C1 segment of cervical spinal cord (tissue), 14 donors: ENCODE measurements around the gene DGKD.
"Not testable (repeated sequence)": the region's sequence is repeated elsewhere in the genome, so short reads cannot be mapped to it uniquely, and the experiment has no call there.

Experiments
- DNase-seq, 14 donors: peaks; one replicate each; lab custom pipeline; 2025; lab: John Stamatoyannopoulos, UW

DGKD gene

GRCh38 chr2:233385489-233386044, 31.3 kb downstream of the DGKD start:
- DNase-seq = no peak

GRCh38 chr2:233386382-233387041, 32.2 kb downstream of the DGKD start:
- DNase-seq = peak in 2 of 14 donors; percentile 7 to 43

- DNase-seq = peak in 2 of 14 donors; percentile 44 to 60
Observed at GRCh38 chr2:233387225-233387624, 32.9 kb downstream of the DGKD start.

- DNase-seq = peak in 13 of 14 donors; percentile 29 to 88 (median 73)
Observed at GRCh38 chr2:233387667-233388528, 33.6 kb downstream of the DGKD start.

- no peak for DNase-seq
Observed at GRCh38 chr2:233389601-233390125, 35.4 kb downstream of the DGKD start.

- DNase-seq = peak in 1 of 14 donors; percentile 75
Observed at GRCh38 chr2:233395687-233396086, 41.4 kb downstream of the DGKD start.

GRCh38 chr2:233396726-233397665, 42.7 kb downstream of the DGKD start:
- not testable (repeated sequence) for DNase-seq

- no peak for DNase-seq
Observed at GRCh38 chr2:233399306-233400225, 45.3 kb downstream of the DGKD start.

- no peak for DNase-seq
Observed at GRCh38 chr2:233400341-233400740, 46.0 kb downstream of the DGKD start.

GRCh38 chr2:233400961-233401360, 46.7 kb downstream of the DGKD start:
- no peak for DNase-seq

GRCh38 chr2:233402346-233402745, 48.1 kb downstream of the DGKD start:
- peak in 1 of 14 donors; percentile 17 for DNase-seq

GRCh38 chr2:233402789-233403188, 48.5 kb downstream of the DGKD start:
- no peak for DNase-seq

GRCh38 chr2:233404222-233404621, 49.9 kb downstream of the DGKD start:
- no peak for DNase-seq

GRCh38 chr2:233406865-233407264, 52.6 kb downstream of the DGKD start:
- no peak for DNase-seq

- DNase-seq = no peak
Observed at GRCh38 chr2:233407771-233408181, 53.5 kb downstream of the DGKD start.

- no peak for DNase-seq
Observed at GRCh38 chr2:233408366-233409285, 54.3 kb downstream of the DGKD start.

- no peak for DNase-seq
Observed at GRCh38 chr2:233409286-233409991, 55.1 kb downstream of the DGKD start.

- no peak for DNase-seq
Observed at GRCh38 chr2:233410196-233410760, 56.0 kb downstream of the DGKD start.
